ENCODE measurements around the gene KEAP1. TPM values are rescaled to one million over a fixed set of nuclear protein-coding genes. Genes with fewer than 3 reads are reported as not detected.

The KEAP1 gene
- total RNA-seq, 1 experiment from 2014 or later, result 21.8 TPM

Small RNA genes within 50 kb of the gene (small RNA-seq; reads per million reads assigned to genes)
- 0 reads per million in 2 experiments for gene MIR1238
- 0 to 0.05 reads per million in 2 experiments for gene RNU7-140P

Other genes with a start within 250 kb of the KEAP1 start
- gene ICAM1, start 232.2 kb downstream of the KEAP1 start, total RNA-seq (2014; rRNA removed; shearing (Covaris generic)), result 45.0 and 46.2 TPM in 2 replicates
- gene ICAM4, start 216.4 kb downstream of the KEAP1 start, total RNA-seq (2014; rRNA removed; shearing (Covaris generic)), result 0.08 TPM in 1 of 2 replicates, not detected in the other
- 0.29 and 0.66 TPM in 2 replicates for gene ICAM5, start 213.4 kb downstream of the KEAP1 start, total RNA-seq (2014; rRNA removed; shearing (Covaris generic))
- 0.08 and 0.69 TPM in 2 replicates for gene ZGLP1, start 193.5 kb downstream of the KEAP1 start, total RNA-seq (2014; rRNA removed; shearing (Covaris generic))
- gene FDX2, start 187.3 kb downstream of the KEAP1 start, total RNA-seq (2014; rRNA removed; shearing (Covaris generic)), result 19.5 and 23.1 TPM in 2 replicates
- gene RAVER1, start 169.8 kb downstream of the KEAP1 start, total RNA-seq (2014; rRNA removed; shearing (Covaris generic)), result 7.3 and 8.1 TPM in 2 replicates
- 6.1 and 7.6 TPM in 2 replicates for gene ICAM3, start 163.7 kb downstream of the KEAP1 start, total RNA-seq (2014; rRNA removed; shearing (Covaris generic))
- 26.5 and 31.6 TPM in 2 replicates for gene TYK2, start 122.8 kb downstream of the KEAP1 start, total RNA-seq (2014; rRNA removed; shearing (Covaris generic))
- 225 and 232 TPM in 2 replicates for gene CDC37, start 99.8 kb downstream of the KEAP1 start, total RNA-seq (2014; rRNA removed; shearing (Covaris generic))
- gene PDE4A, start 82.8 kb downstream of the KEAP1 start, total RNA-seq (2014; rRNA removed; shearing (Covaris generic)), result 1.5 and 2.5 TPM in 2 replicates
- 2.6 and 3.2 TPM in 2 replicates for gene S1PR5, start 14.1 kb upstream of the KEAP1 start, total RNA-seq (2014; rRNA removed; shearing (Covaris generic))
- gene ATG4D, start 40.5 kb upstream of the KEAP1 start, total RNA-seq (2014; rRNA removed; shearing (Covaris generic)), result 35.2 and 37.1 TPM in 2 replicates
- gene KRI1, start 62.7 kb upstream of the KEAP1 start, total RNA-seq (2014; rRNA removed; shearing (Covaris generic)), result 7.9 and 9.3 TPM in 2 replicates
- 2.3 and 2.9 TPM in 2 replicates for gene CDKN2D, start 65.6 kb upstream of the KEAP1 start, total RNA-seq (2014; rRNA removed; shearing (Covaris generic))
- not detected in 2 replicates for gene AP1M2, start 84.0 kb upstream of the KEAP1 start, total RNA-seq (2014; rRNA removed; shearing (Covaris generic))
- gene SLC44A2, start 122.2 kb upstream of the KEAP1 start, total RNA-seq (2014; rRNA removed; shearing (Covaris generic)), result 3.1 and 3.2 TPM in 2 replicates
- gene ILF3, start 151.0 kb upstream of the KEAP1 start, total RNA-seq (2014; rRNA removed; shearing (Covaris generic)), result 96.9 and 108 TPM in 2 replicates
- gene QTRT1, start 198.1 kb upstream of the KEAP1 start, total RNA-seq (2014; rRNA removed; shearing (Covaris generic)), result 18.2 and 18.9 TPM in 2 replicates
- gene DNM2, start 214.7 kb upstream of the KEAP1 start, total RNA-seq (2014; rRNA removed; shearing (Covaris generic)), result 23.7 and 31.7 TPM in 2 replicates